ENCODE data around the gene ARHGAP15.

DNA sequence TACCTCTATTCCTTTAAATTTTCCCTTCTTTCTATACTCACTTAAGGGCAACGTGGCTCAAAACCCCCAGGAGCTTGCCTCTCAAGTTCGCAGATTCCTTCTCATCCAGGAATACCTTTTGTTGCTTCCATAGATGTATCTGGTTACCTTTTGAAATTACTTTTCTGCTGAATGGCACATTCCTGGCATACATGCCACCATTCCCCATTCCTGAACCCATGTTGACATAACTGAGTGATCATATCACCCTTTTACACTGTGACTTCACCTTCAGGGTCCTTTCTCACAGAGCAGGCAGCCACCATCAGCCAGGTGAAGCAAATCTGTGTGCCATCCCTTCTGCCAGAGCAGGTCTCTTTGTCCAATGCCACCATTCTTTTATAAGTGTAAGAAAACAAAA, 615.8 kb downstream of the ARHGAP15 start:
- TF ChIP-seq, protein P1, sequence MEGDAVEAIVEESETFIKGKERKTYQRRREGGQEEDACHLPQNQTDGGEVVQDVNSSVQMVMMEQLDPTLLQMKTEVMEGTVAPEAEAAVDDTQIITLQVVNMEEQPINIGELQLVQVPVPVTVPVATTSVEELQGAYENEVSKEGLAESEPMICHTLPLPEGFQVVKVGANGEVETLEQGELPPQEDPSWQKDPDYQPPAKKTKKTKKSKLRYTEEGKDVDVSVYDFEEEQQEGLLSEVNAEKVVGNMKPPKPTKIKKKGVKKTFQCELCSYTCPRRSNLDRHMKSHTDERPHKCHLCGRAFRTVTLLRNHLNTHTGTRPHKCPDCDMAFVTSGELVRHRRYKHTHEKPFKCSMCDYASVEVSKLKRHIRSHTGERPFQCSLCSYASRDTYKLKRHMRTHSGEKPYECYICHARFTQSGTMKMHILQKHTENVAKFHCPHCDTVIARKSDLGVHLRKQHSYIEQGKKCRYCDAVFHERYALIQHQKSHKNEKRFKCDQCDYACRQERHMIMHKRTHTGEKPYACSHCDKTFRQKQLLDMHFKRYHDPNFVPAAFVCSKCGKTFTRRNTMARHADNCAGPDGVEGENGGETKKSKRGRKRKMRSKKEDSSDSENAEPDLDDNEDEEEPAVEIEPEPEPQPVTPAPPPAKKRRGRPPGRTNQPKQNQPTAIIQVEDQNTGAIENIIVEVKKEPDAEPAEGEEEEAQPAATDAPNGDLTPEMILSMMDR (IDR thresholded peaks at IDR 0.05): no peak
- no peak for TF ChIP-seq POLR2A (IDR thresholded peaks at IDR 0.05)

Data from gastroesophageal sphincter (tissue), 3 donors.